Hindlimb muscle (tissue), 1 donor: ENCODE data around the gene NPAS3. TPM values are rescaled to one million over a fixed set of nuclear protein-coding genes. Genes with fewer than 3 reads are reported as not detected.
A peak's percentile ranks its signal among the peaks of the same experiment; 100 is the strongest.

Source experiments
- DNase-seq: peaks from one replicate; pipeline ENCODE4 v3.0.0-alpha.2; 2013
- polyA plus RNA-seq: library from polyadenylated mRNA; unstranded; fragments of 120-200 nt; gene quantifications from one replicate; pipeline ENCODE4 v1.2.1, GENCODE V29; 2013; ENCODE audit not compliant: insufficient read length

Gene NPAS3
- polyA plus RNA-seq, 1 donor, result 3.8 TPM

- DNase-seq, result peak; percentile 53
Measured at GRCh38 chr14:33393231-33393894, 454.7 kb downstream of the NPAS3 start.

- no peak for DNase-seq
Measured at GRCh38 chr14:33393895-33394368, 455.3 kb downstream of the NPAS3 start.

GRCh38 chr14:33401311-33401710 lies 462.6 kb downstream of the NPAS3 start:
- no peak for DNase-seq

GRCh38 chr14:33402604-33403003 lies 463.9 kb downstream of the NPAS3 start:
- DNase-seq, result no peak

GRCh38 chr14:33404054-33404453 lies 465.4 kb downstream of the NPAS3 start:
- peak; percentile 23 for DNase-seq

DNA sequence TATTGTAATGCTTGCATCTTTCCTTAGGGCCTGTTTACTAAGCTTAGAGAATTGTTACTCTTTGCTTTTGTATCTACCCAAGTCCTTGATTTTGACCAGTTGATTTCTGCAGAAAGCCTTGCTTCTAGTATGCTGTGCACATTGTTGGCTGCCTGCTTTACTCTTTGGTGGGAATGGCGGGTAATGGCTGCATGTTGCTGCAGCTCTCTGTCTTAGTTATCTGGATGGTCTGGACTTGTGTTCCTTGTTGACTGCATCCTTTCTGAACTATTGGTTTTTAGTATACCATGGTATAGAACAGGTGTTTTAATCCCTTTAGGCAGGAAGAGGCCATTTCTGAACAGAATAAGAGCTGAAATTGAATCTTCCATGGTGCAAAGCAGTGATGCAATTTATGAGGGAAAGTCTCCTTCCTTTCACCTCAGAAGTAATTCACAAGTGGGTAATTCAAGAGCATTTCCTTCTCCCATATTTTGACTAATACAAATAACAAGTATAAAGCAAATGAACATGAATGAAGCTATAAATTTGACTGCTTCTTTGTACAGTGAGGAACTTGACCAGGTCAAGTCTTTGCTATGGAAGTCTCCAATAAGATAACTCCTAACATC lies 466.4 kb downstream of the NPAS3 start:
- DNase-seq, result no peak

GRCh38 chr14:33406766-33407165 lies 468.1 kb downstream of the NPAS3 start:
- no peak for DNase-seq

GRCh38 chr14:33408291-33408690 lies 469.6 kb downstream of the NPAS3 start:
- no peak for DNase-seq

GRCh38 chr14:33412450-33412849 lies 473.8 kb downstream of the NPAS3 start:
- no peak for DNase-seq

GRCh38 chr14:33413381-33413780 lies 474.7 kb downstream of the NPAS3 start:
- no peak for DNase-seq

DNA sequence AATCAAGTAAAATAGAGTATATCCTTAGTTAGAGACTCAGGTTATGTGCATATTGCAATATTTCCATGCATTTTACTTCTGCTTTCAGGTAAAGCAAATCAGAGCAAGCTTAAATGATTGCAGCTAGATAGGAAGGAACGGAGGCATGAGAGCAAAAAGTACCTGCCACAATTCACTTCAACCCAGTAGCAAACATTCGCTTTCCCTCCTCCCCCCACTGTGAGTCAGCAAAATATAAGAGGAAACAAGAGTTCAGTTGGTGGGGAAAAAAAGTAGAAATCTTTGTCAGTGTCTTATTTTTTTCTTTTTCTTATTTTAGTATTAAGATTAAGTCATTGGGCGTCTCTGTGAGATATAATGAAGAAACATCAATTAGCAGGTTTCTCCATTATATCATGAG lies 475.4 kb downstream of the NPAS3 start:
- no peak for DNase-seq

- DNase-seq, result no peak
Measured at GRCh38 chr14:33420051-33420627, 481.5 kb downstream of the NPAS3 start.

- DNase-seq, result no peak
Measured at GRCh38 chr14:33430414-33431035, 491.8 kb downstream of the NPAS3 start.

- peak; percentile 40 for DNase-seq
Measured at GRCh38 chr14:33432407-33433023, 493.8 kb downstream of the NPAS3 start.

- DNase-seq, result no peak
Measured at GRCh38 chr14:33433396-33433795, 494.7 kb downstream of the NPAS3 start.

DNA sequence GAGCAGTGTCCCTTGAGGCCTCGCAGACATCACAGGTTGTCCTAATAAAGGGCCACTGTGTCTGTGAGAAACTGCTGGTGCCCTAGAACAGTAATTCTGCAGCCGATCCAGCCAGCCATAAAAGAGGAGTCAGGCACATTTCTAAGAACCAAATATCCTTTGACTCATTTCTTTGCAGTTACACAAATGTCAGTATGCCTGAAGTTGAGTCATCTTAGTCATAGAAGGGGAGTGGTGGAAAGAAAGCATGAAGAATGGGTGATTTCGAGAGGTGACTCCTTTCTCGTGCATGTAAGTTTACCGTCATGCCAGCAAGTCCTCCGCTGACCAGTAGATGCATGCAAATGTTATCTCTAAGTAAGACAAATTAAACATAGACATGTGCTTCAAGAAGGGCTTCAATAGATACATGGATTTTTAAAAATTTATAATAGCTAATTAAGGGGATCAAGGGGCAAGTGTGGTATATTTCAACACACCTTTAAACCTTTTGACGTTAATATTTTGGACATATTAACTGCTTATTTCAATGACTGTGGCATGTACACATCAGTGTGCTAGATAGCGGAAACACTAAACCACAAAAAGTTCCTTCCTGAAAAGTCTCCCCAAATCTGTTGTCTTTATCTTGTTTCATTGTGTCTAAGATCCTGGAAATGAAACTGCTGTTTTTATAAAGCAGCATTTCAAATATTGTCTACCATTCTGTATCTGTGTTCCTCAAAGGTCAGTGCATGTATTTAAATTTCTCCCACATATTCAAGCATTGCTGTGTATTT lies 497.4 kb downstream of the NPAS3 start:
- no peak for DNase-seq

DNA sequence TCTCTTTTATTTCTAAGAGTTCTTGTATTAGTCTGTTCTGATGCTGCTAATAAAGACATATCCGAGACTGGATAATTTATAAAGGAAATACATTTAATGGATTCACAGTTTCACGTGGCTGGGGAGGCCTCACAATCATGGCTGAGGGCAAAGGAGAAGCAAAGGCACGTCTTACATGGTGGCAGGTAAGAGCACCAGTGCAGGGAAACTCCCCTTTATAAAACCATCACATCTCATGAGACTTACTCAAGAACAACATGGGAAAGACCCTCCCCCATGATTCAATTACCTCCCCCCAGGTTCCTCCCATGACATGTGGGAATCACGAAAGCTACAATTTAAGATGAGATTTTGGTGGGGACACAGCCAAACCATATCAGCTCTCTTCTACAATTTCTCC lies 503.0 kb downstream of the NPAS3 start:
- DNase-seq, result no peak

GRCh38 chr14:33444136-33444535 lies 505.5 kb downstream of the NPAS3 start:
- DNase-seq, result no peak

DNA sequence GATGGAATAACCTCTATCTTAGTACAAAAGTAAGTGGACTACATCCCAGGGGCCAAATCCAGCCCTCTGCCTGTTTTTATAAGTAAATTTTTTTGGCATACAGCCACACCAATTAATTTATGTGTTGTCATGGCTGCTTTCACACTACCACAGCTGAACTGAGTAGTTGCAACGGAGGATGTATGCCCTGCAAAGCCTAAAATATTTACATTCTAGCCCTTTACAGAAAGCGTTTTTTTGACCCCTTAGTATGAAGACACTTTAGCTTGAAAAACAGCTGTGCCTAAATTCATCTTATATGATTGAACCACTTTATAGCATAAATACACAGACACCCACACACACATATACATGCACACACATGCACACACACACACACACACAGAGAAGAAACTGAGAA lies 510.6 kb downstream of the NPAS3 start:
- DNase-seq, result no peak

DNA sequence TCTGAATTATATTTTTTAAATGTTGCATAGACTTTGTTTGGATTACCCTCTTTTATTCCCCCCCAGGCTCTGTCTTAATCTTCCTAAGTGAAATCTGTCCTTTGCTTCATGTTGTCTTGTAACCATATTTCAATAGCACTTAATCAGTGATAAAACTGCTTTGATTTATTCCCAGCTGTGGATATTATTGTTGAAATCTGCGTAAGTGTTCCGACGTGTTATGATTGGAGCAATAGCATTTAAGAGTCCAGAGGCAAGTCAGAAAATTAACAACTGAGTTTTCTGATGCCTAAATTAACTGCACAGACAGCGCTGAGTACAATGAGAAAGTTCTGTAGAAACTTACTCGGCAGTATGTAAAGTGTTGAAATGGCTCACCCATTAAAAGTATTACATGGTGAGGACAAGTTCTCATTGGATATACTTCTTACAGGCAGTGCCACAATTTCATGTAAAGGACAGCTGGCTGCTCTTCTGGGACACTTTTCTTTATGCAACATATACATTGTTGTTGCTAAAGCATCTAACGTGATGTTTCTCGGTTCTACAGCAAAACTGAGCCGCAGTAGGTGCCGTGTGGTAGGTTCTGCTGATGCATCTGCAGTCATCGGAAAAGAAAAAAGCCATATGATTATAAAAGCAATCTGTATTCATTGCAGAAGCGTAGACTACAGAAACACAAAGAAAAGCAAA lies 511.2 kb downstream of the NPAS3 start:
- DNase-seq, result no peak

GRCh38 chr14:33450416-33450815 lies 511.7 kb downstream of the NPAS3 start:
- DNase-seq, result no peak

GRCh38 chr14:33451211-33451610 lies 512.5 kb downstream of the NPAS3 start:
- no peak for DNase-seq
